Karpas-422 (cell line): ENCODE data around the gene FIGN. TPM values are rescaled to one million over a fixed set of nuclear protein-coding genes. Genes with fewer than 3 reads are reported as not detected.

Experiments
- DNase-seq: peaks from one replicate; pipeline ENCODE4 v3.0.0-alpha.2; 2015
- H2AFZ ChIP-seq: fragments of 200-600 bp; sonication (generic); 2 replicates; pipeline ENCODE4 v1.6.1; 2014; ENCODE audit warnings: antibody characterized with exemption, low read length, mixed read lengths
- H3K27ac ChIP-seq: fragments of 200-600 bp; sonication (generic); 2 replicates; pipeline ENCODE4 v1.5.1; 2014; ENCODE audit warnings: mild to moderate bottlenecking, low read length, moderate library complexity
- H3K27me3 ChIP-seq: fragments of 200-600 bp; sonication (generic); 2 replicates; pipeline ENCODE4 v1.6.1; 2014; ENCODE audit warnings: low read length, mixed read lengths
- H3K36me3 ChIP-seq: fragments of 200-600 bp; sonication (generic); 2 replicates; pipeline ENCODE4 v1.6.1; 2014; ENCODE audit warnings: low read length, mixed read lengths; ENCODE audit not compliant: insufficient read depth
- H3K4me1 ChIP-seq: fragments of 200-600 bp; sonication (generic); 2 replicates; pipeline ENCODE4 v1.6.1; 2014; ENCODE audit warnings: mild to moderate bottlenecking, low read length, mixed read lengths
- H3K4me2 ChIP-seq: fragments of 200-600 bp; sonication (generic); 2 replicates; pipeline ENCODE4 v1.6.1; 2014; ENCODE audit warnings: low read length, low read depth, mild to moderate bottlenecking; ENCODE audit not compliant: poor library complexity, severe bottlenecking
- H3K4me3 ChIP-seq: fragments of 200-600 bp; sonication (generic); 2 replicates; pipeline ENCODE4 v1.5.1; 2014; ENCODE audit warnings: mild to moderate bottlenecking, antibody characterized with exemption, low read length, mixed read lengths
- H3K79me2 ChIP-seq: fragments of 200-600 bp; sonication (generic); 2 replicates; pipeline ENCODE4 v1.6.1; 2014; ENCODE audit warnings: mild to moderate bottlenecking, low read length, mixed read lengths
- H3K9ac ChIP-seq: fragments of 200-600 bp; sonication (generic); 2 replicates; pipeline ENCODE4 v1.6.0; 2014; ENCODE audit warnings: low read length
- H3K9me2 ChIP-seq: fragments of 200-600 bp; sonication (generic), shearing (Covaris generic); replicated peaks from 2 replicates; pipeline ENCODE4 v1.6.0; 2014; ENCODE audit warnings: mild to moderate bottlenecking, low read length, moderate library complexity; ENCODE audit not compliant: insufficient read depth
- H3K9me3 ChIP-seq: fragments of 300-700, 200-600 bp; sonication (generic); 2 replicates; pipeline ENCODE4 v1.6.1; 2014; ENCODE audit warnings: low read length, mixed read lengths
- H4K20me1 ChIP-seq: fragments of 200-600 bp; sonication (generic); 2 replicates; pipeline ENCODE4 v1.6.1; 2014; ENCODE audit warnings: mild to moderate bottlenecking, antibody characterized with exemption, low read length, low read depth; ENCODE audit not compliant: insufficient read depth
- total RNA-seq: library from RNA; depleted of rRNA; stranded (reverse); fragments of >200 nt; shearing (Covaris generic); gene quantifications from 2 replicates; pipeline ENCODE4 v1.2.3, GENCODE V29; 2014; ENCODE audit warnings: low replicate concordance

Gene FIGN
- total RNA-seq, 1 experiment from 2014 or later: not detected

GRCh38 chr2:163711699-163712098, 24.1 kb downstream of the FIGN start:
- DNase-seq: no peak
- H3K4me3 ChIP-seq: no peak overlapping the region
- no peaks in the 10 kb centered on the region for H3K9me2 ChIP-seq
- H3K9me3 ChIP-seq: no peaks in the 10 kb centered on the region
- no peaks in the 10 kb centered on the region for H3K36me3 ChIP-seq
- H4K20me1 ChIP-seq: no peaks in the 10 kb centered on the region
- no peaks in the 10 kb centered on the region for H3K27me3 ChIP-seq
- no peak overlapping the region for H2AFZ ChIP-seq
- H3K9ac ChIP-seq: no peak overlapping the region
- H3K79me2 ChIP-seq: no peaks in the 10 kb centered on the region
- H3K27ac ChIP-seq: no peak overlapping the region
- no peaks in the 10 kb centered on the region for H3K4me1 ChIP-seq
- H3K4me2 ChIP-seq: no peak overlapping the region

- H3K4me3 ChIP-seq: no peak overlapping the region
Measured at GRCh38 chr2:163711258-163711657, 24.6 kb downstream of the FIGN start.

GRCh38 chr2:163709270-163709669, 26.5 kb downstream of the FIGN start:
- H3K4me3 ChIP-seq: no peak overlapping the region
- no peaks in the 10 kb centered on the region for H4K20me1 ChIP-seq
- no peaks in the 10 kb centered on the region for H3K4me1 ChIP-seq
- no peak for DNase-seq
- no peak overlapping the region for H2AFZ ChIP-seq
- H3K27me3 ChIP-seq: no peaks in the 10 kb centered on the region
- H3K79me2 ChIP-seq: no peaks in the 10 kb centered on the region
- H3K9me3 ChIP-seq: no peaks in the 10 kb centered on the region
- H3K4me2 ChIP-seq: no peak overlapping the region
- no peak overlapping the region for H3K9ac ChIP-seq
- no peak overlapping the region for H3K27ac ChIP-seq
- H3K36me3 ChIP-seq: no peaks in the 10 kb centered on the region
- no peaks in the 10 kb centered on the region for H3K9me2 ChIP-seq

More at GRCh38 chr2:163711258-163711657, 24.6 kb downstream of the FIGN start:
- no peaks in the 10 kb centered on the region for H3K79me2 ChIP-seq
- no peaks in the 10 kb centered on the region for H4K20me1 ChIP-seq
- no peak for DNase-seq
- no peaks in the 10 kb centered on the region for H3K9me2 ChIP-seq
- H3K36me3 ChIP-seq: no peaks in the 10 kb centered on the region
- no peaks in the 10 kb centered on the region for H3K4me1 ChIP-seq
- no peaks in the 10 kb centered on the region for H3K27me3 ChIP-seq
- no peak overlapping the region for H3K4me2 ChIP-seq
- H2AFZ ChIP-seq: no peak overlapping the region
- H3K27ac ChIP-seq: no peak overlapping the region
- H3K9ac ChIP-seq: no peak overlapping the region
- no peaks in the 10 kb centered on the region for H3K9me3 ChIP-seq

GRCh38 chr2:163708265-163708664, 27.5 kb downstream of the FIGN start:
- H3K4me3 ChIP-seq: no peak overlapping the region
- no peak overlapping the region for H3K9ac ChIP-seq
- H3K27ac ChIP-seq: no peak overlapping the region
- no peaks in the 10 kb centered on the region for H3K4me1 ChIP-seq
- H3K9me3 ChIP-seq: no peaks in the 10 kb centered on the region
- H3K9me2 ChIP-seq: no peaks in the 10 kb centered on the region
- H3K4me2 ChIP-seq: no peak overlapping the region
- no peaks in the 10 kb centered on the region for H4K20me1 ChIP-seq
- no peak overlapping the region for H2AFZ ChIP-seq
- no peak for DNase-seq
- H3K27me3 ChIP-seq: no peaks in the 10 kb centered on the region
- H3K36me3 ChIP-seq: no peaks in the 10 kb centered on the region
- no peaks in the 10 kb centered on the region for H3K79me2 ChIP-seq

- DNase-seq: no peak
- no peak overlapping the region for H3K4me3 ChIP-seq
- no peaks in the 10 kb centered on the region for H4K20me1 ChIP-seq
- H3K36me3 ChIP-seq: no peaks in the 10 kb centered on the region
- no peaks in the 10 kb centered on the region for H3K9me3 ChIP-seq
- no peak overlapping the region for H3K27ac ChIP-seq
- H3K4me1 ChIP-seq: no peaks in the 10 kb centered on the region
- no peak overlapping the region for H3K4me2 ChIP-seq
- no peaks in the 10 kb centered on the region for H3K79me2 ChIP-seq
- no peak overlapping the region for H3K9ac ChIP-seq
- no peaks in the 10 kb centered on the region for H3K9me2 ChIP-seq
- H2AFZ ChIP-seq: no peak overlapping the region
- peaks cover 3% of the 10 kb centered on the region; the same call in 1 of the 2 replicates for H3K27me3 ChIP-seq
Measured at GRCh38 chr2:163703386-163703785, 32.4 kb downstream of the FIGN start.

- H3K9me2 ChIP-seq: no peaks in the 10 kb centered on the region
- H3K9ac ChIP-seq: no peak overlapping the region
- no peak overlapping the region for H3K4me3 ChIP-seq
- H3K4me1 ChIP-seq: no peaks in the 10 kb centered on the region
- H3K79me2 ChIP-seq: no peaks in the 10 kb centered on the region
- H4K20me1 ChIP-seq: no peaks in the 10 kb centered on the region
- H3K27ac ChIP-seq: no peak overlapping the region
- H3K9me3 ChIP-seq: no peaks in the 10 kb centered on the region
- H2AFZ ChIP-seq: no peak overlapping the region
- H3K4me2 ChIP-seq: no peak overlapping the region
- H3K36me3 ChIP-seq: no peaks in the 10 kb centered on the region
- no peak for DNase-seq
- peaks cover 3% of the 10 kb centered on the region; the same call in 1 of the 2 replicates for H3K27me3 ChIP-seq
Measured at GRCh38 chr2:163701399-163702195, 34.2 kb downstream of the FIGN start.

GRCh38 chr2:163698857-163699256, 37.0 kb downstream of the FIGN start:
- Histone ChIP-seq H4K20me1 (no peaks in the 10 kb centered on the region), H3K4me1 (no peaks in the 10 kb centered on the region), H3K9me3 (no peaks in the 10 kb centered on the region), H3K79me2 (no peaks in the 10 kb centered on the region), H3K9ac (no peak overlapping the region), H3K36me3 (no peaks in the 10 kb centered on the region), H3K9me2 (no peaks in the 10 kb centered on the region), H2AFZ (no peak overlapping the region), H3K4me3 (no peak overlapping the region), H3K4me2 (no peak overlapping the region), H3K27me3 (peaks cover 3% of the 10 kb centered on the region; the same call in 1 of the 2 replicates), H3K27ac (no peak overlapping the region)
- no peak for DNase-seq

- no peaks in the 10 kb centered on the region for H3K9me2 ChIP-seq
- no peaks in the 10 kb centered on the region for H3K9me3 ChIP-seq
- H2AFZ ChIP-seq: no peak overlapping the region
- H3K27me3 ChIP-seq: peaks cover 3% of the 10 kb centered on the region; the same call in 1 of the 2 replicates
- no peaks in the 10 kb centered on the region for H4K20me1 ChIP-seq
- H3K4me2 ChIP-seq: no peak overlapping the region
- no peak overlapping the region for H3K27ac ChIP-seq
- H3K4me1 ChIP-seq: no peaks in the 10 kb centered on the region
- H3K4me3 ChIP-seq: no peak overlapping the region
- H3K9ac ChIP-seq: no peak overlapping the region
- DNase-seq: no peak
- H3K36me3 ChIP-seq: no peaks in the 10 kb centered on the region
- H3K79me2 ChIP-seq: no peaks in the 10 kb centered on the region
Measured at GRCh38 chr2:163697846-163698637, 37.8 kb downstream of the FIGN start.
